ENCODE results near the gene UAP1L1. TPM values are rescaled to one million over a fixed set of nuclear protein-coding genes. Genes with fewer than 3 reads are reported as not detected.

Gene UAP1L1
- total and polyA plus RNA-seq, 2 of the 4 experiments (the other 2 are of a cell fraction): 2.3 to 9.8 TPM

- H3K4me2 ChIP-seq (ENCODE audit: low read depth, low read length): no peak overlapping the region
- H2BK5ac ChIP-seq (ENCODE audit: low read depth, low read length, poor library complexity, severe bottlenecking): no peak overlapping the region
- H3K9me1 ChIP-seq (ENCODE audit: insufficient read depth, low read length): no peaks in the 10 kb centered on the region
- H3K36me3 ChIP-seq (ENCODE audit: control insufficient read depth, insufficient read depth, low read length): no peaks in the 10 kb centered on the region
- H2AFZ ChIP-seq (replicated peaks; ENCODE audit: low read length, poor library complexity): no peak overlapping the region
- in situ Hi-C loops (cut with MboI; ENCODE audit: low sequenced_read_pairs): no loop called here
- intact Hi-C loops (cut with micrococcal nuclease): no loop called here
- 96% methylated on average over 6 of the region's 23 CpGs; no CpG with 5 or more reads in 1 of the 2 experiments for WGBS, 2 experiments (ENCODE audit: extremely low coverage in 2 of 2, insufficient read length in 1 of 2)
- H3K4ac ChIP-seq (ENCODE audit: low read depth, low read length): no peak overlapping the region
- no peak overlapping the region for H4K8ac ChIP-seq (ENCODE audit: low read depth in 2 of 2, low read length in 2 of 2)
- dilution Hi-C loops (cut with HindIII; ENCODE audit: low sequenced_read_pairs, unreplicated experiment): no loop called here
- H3K79me1 ChIP-seq (ENCODE audit: low read depth in 1 of 2, low read length in 2 of 2): peaks cover 2 to 11% of the 10 kb centered on the region in 2 experiments
- no peaks in the 10 kb centered on the region for H4K20me1 ChIP-seq (ENCODE audit: insufficient read depth, low read length)
- H3K4me3 ChIP-seq (ENCODE audit: insufficient read depth, low read depth, low read length): no peak overlapping the region
- no peak overlapping the region for H2AK9ac ChIP-seq (replicated peaks; ENCODE audit: low read depth, low read length, poor library complexity)
- H2BK15ac ChIP-seq (ENCODE audit: low read depth, low read length): no peak overlapping the region
- H2AK5ac ChIP-seq (ENCODE audit: low read depth, low read length): no peak overlapping the region
- H4K91ac ChIP-seq (ENCODE audit: insufficient read depth, low read depth, low read length): no peak overlapping the region
- CTCF ChIA-PET: interaction anchor here (1.2 kb wide), 1 partner anchor 19 kb away, joined by 4 read pairs; the partner anchor contains the start of gene NPDC1
- no TSS peak for BruUV-seq (replicated peaks)
- no peak overlapping the region for H3K27ac ChIP-seq (ENCODE audit: insufficient read depth, low read length)
- ATAC-seq (ENCODE audit: low read depth) (no peak), DNase-seq (no peak)
- H2BK20ac ChIP-seq (ENCODE audit: low read depth, low read length): no peak overlapping the region
- no peaks in the 10 kb centered on the region for H3K9me3 ChIP-seq (ENCODE audit: control insufficient read depth, insufficient read depth, low read length)
- H3K56ac ChIP-seq (ENCODE audit: extremely low read depth, insufficient read depth, low read length): no peak overlapping the region
- no peak for TF ChIP-seq MAFK (IDR thresholded peaks at IDR 0.05; ENCODE audit: low read depth, low read length)
- TF ChIP-seq NFE2L2 (IDR thresholded peaks at IDR 0.05; ENCODE audit: low read depth, low read length): no peak
- TF ChIP-seq SMC3 (IDR thresholded peaks at IDR 0.05; ENCODE audit: low read depth, low read length): no peak
- no peak for TF ChIP-seq MXI1 (IDR thresholded peaks at IDR 0.05; ENCODE audit: borderline replicate concordance, low read depth, low read length)
- TF ChIP-seq RFX5 (IDR thresholded peaks at IDR 0.05; ENCODE audit: low read depth, low read length): no peak
- TF ChIP-seq MAZ (IDR thresholded peaks at IDR 0.05; ENCODE audit: borderline replicate concordance, low read depth, low read length): no peak
- TF ChIP-seq, protein P1, sequence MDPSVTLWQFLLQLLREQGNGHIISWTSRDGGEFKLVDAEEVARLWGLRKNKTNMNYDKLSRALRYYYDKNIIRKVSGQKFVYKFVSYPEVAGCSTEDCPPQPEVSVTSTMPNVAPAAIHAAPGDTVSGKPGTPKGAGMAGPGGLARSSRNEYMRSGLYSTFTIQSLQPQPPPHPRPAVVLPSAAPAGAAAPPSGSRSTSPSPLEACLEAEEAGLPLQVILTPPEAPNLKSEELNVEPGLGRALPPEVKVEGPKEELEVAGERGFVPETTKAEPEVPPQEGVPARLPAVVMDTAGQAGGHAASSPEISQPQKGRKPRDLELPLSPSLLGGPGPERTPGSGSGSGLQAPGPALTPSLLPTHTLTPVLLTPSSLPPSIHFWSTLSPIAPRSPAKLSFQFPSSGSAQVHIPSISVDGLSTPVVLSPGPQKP (IDR thresholded peaks at IDR 0.05; ENCODE audit: borderline replicate concordance, low read depth, low read length): no peak
- no peak for TF ChIP-seq POLR2A (IDR thresholded peaks at IDR 0.05; ENCODE audit: low read depth, low read length)
- TF ChIP-seq, protein P2, sequence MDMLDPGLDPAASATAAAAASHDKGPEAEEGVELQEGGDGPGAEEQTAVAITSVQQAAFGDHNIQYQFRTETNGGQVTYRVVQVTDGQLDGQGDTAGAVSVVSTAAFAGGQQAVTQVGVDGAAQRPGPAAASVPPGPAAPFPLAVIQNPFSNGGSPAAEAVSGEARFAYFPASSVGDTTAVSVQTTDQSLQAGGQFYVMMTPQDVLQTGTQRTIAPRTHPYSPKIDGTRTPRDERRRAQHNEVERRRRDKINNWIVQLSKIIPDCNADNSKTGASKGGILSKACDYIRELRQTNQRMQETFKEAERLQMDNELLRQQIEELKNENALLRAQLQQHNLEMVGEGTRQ (IDR thresholded peaks at IDR 0.05; ENCODE audit: low read depth, low read length): no peak
- TF ChIP-seq FOS (IDR thresholded peaks at IDR 0.05; ENCODE audit: low read depth, low read length): no peak
- TF ChIP-seq RAD21 (IDR thresholded peaks at IDR 0.05; ENCODE audit: low read length): no peak
- TF ChIP-seq BHLHE40 (IDR thresholded peaks at IDR 0.05; ENCODE audit: low read depth, low read length): no peak
- no peak for TF ChIP-seq CHD1 (IDR thresholded peaks at IDR 0.05; ENCODE audit: low read depth, low read length)
- no peak for TF ChIP-seq CTCF (conservative IDR thresholded peaks at IDR 0.05; ENCODE audit: low read depth, low read length)
- TF ChIP-seq RCOR1 (IDR thresholded peaks at IDR 0.05; ENCODE audit: insufficient replicate concordance, low read length): no peak
- no peak for TF ChIP-seq CEBPB (IDR thresholded peaks at IDR 0.05; ENCODE audit: low read depth, low read length)
- POLR2A ChIA-PET (ENCODE audit: unreplicated experiment): no interaction called here
- H3K9ac ChIP-seq (ENCODE audit: low read depth, low read length): no peak overlapping the region
- no peaks in the 10 kb centered on the region; the same call in 1 of the 2 replicates for H3K27me3 ChIP-seq (ENCODE audit: control insufficient read depth, insufficient read depth, low read length)
- no peak overlapping the region for H2BK120ac ChIP-seq (ENCODE audit: low read depth, low read length)
- no peak overlapping the region for H3K23ac ChIP-seq (ENCODE audit: low read depth, low read length)
- no peak overlapping the region for H3K18ac ChIP-seq (ENCODE audit: low read depth, low read length)
- no peak overlapping the region for H3K14ac ChIP-seq (replicated peaks; ENCODE audit: low read depth, low read length)
- peaks cover 3% of the 10 kb centered on the region; the same call in 1 of the 2 replicates for H3K4me1 ChIP-seq (ENCODE audit: control insufficient read depth, insufficient read depth, low read length)
- H4K5ac ChIP-seq (ENCODE audit: low read depth, low read length): no peak overlapping the region
These were observed 11.9 kb upstream of the UAP1L1 start for GRCh38 chr9:137065336-137065967.
